GM18511 (cell line): ENCODE data around the gene EVA1B.
A peak's percentile ranks its signal among the peaks of the same experiment; 100 is the strongest.

ENCODE experiments used
- ATAC-seq: cut with Tn5 transposase; IDR thresholded peaks from one replicate; pipeline ENCODE4 v1.9.1; 2021; ENCODE audit warnings: mild to moderate bottlenecking, moderate library complexity; ENCODE audit not compliant: unreplicated experiment

EVA1B gene

GRCh38 chr1:36323636-36324352, at the start of gene EVA1B:
Gene EVA1B (minus strand): TSS chr1:36323645. CDS start chr1:36323037, 608 bp downstream.
- ATAC-seq, result peak; percentile 50

- no peak for ATAC-seq
These were observed 49.2 kb upstream of the EVA1B start for GRCh38 chr1:36372617-36373016.

- ATAC-seq, result no peak
These were observed 45.8 kb upstream of the EVA1B start for GRCh38 chr1:36369061-36369861.

- no peak for ATAC-seq
These were observed 44.4 kb upstream of the EVA1B start for GRCh38 chr1:36367798-36368197.

- no peak for ATAC-seq
These were observed 43.6 kb upstream of the EVA1B start for GRCh38 chr1:36367066-36367465.

GRCh38 chr1:36366091-36366661, 42.7 kb upstream of the EVA1B start:
- no peak for ATAC-seq

GRCh38 chr1:36365381-36365780, 41.9 kb upstream of the EVA1B start:
- no peak for ATAC-seq

GRCh38 chr1:36359911-36360550, 36.6 kb upstream of the EVA1B start:
- no peak for ATAC-seq

- ATAC-seq, result no peak
These were observed 35.9 kb upstream of the EVA1B start for GRCh38 chr1:36359383-36359782.

- ATAC-seq, result no peak
These were observed 35.2 kb upstream of the EVA1B start for GRCh38 chr1:36358514-36359084.

GRCh38 chr1:36355811-36356210, 32.4 kb upstream of the EVA1B start:
- no peak for ATAC-seq

GRCh38 chr1:36354486-36354885, 31.0 kb upstream of the EVA1B start:
- no peak for ATAC-seq

- ATAC-seq, result no peak
These were observed 29.7 kb upstream of the EVA1B start for GRCh38 chr1:36352910-36353878.

GRCh38 chr1:36352125-36352909, 28.9 kb upstream of the EVA1B start:
- ATAC-seq, result no peak

GRCh38 chr1:36351227-36351977, 28.0 kb upstream of the EVA1B start:
- no peak for ATAC-seq

GRCh38 chr1:36350659-36351226, 27.3 kb upstream of the EVA1B start:
- ATAC-seq, result no peak

- ATAC-seq, result no peak
These were observed 26.4 kb upstream of the EVA1B start for GRCh38 chr1:36349839-36350238.

- ATAC-seq, result peak; percentile 77
These were observed 25.8 kb upstream of the EVA1B start for GRCh38 chr1:36349241-36349671.
